GM20000 (cell line): Measurements from ENCODE around the gene CTAGE8.
"Not testable (repeated sequence)": the region's sequence is repeated elsewhere in the genome, so short reads cannot be mapped to it uniquely, and the experiment has no call there.

Experiments used
- DNase-seq: peaks from one replicate; pipeline ENCODE4 v3.0.0; 2012; ENCODE audit warnings: low spot score

CTAGE8 gene, protein sequence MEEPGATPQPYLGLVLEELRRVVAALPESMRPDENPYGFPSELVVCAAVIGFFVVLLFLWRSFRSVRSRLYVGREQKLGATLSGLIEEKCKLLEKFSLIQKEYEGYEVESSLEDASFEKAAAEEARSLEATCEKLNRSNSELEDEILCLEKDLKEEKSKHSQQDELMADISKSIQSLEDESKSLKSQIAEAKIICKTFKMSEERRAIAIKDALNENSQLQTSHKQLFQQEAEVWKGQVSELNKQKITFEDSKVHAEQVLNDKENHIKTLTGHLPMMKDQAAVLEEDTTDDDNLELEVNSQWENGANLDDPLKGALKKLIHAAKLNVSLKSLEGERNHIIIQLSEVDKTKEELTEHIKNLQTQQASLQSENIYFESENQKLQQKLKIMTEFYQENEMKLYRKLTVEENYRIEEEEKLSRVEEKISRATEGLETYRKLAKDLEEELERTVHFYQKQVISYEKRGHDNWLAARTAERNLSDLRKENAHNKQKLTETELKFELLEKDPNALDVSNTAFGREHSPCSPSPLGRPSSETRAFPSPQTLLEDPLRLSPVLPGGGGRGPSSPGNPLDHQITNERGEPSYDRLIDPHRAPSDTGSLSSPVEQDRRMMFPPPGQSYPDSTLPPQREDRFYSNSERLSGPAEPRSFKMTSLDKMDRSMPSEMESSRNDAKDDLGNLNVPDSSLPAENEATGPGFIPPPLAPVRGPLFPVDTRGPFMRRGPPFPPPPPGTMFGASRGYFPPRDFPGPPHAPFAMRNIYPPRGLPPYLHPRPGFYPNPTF

DNA sequence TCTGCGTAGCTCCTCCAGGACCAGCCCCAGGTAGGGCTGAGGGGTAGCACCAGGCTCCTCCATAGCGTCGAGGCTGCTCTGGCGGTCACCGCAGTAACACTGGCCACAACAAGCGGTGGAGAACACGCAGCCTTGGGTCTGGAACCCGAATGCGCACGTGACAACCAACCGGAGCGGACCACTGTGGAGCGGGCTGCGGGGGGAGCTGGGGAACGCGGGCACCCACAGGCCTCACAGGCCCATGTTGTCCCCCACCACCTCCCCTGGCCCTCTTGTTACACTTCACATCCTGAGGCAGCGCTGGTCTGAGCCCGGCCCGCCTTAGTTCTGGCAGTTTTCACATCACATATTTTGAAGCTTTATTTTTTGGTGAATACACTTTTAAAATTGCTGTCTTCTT, at the start of gene CTAGE8:
CTAGE8 (minus strand) TSS at position 101 of the 400 bp plus-strand sequence; CDS start at position 63, 38 bp downstream.
- DNase-seq, result not testable (repeated sequence)

GRCh38 chr7:144317537-144317936, 48.4 kb upstream of the CTAGE8 start:
- DNase-seq, result not testable (repeated sequence)

- not testable (repeated sequence) for DNase-seq
Observed at GRCh38 chr7:144311872-144312469, 42.9 kb upstream of the CTAGE8 start, which contains the start of gene OR2A1. OR2A1 (plus strand) TSS chr7:144312419; CDS start chr7:144318125, 5,706 bp downstream.

DNA sequence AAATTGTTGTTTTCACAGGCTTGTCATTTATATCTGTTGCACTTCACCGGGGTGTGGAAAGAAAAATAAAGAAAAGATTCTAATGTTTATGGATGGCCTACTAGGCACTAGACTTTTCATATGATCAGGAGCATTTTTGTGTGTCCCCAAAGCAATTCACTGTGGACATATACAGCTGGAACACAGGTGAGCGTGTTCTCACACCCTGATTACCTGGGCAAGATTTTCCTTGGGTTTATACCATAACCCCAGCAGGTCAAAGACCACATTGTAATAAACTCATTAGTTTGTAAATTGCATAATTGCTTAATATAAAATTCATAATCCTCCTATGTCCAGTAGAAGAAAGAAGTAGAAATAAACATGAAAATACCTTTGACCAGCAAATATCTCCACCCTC, 42.1 kb upstream of the CTAGE8 start:
- not testable (repeated sequence) for DNase-seq

- DNase-seq, result not testable (repeated sequence)
Observed at GRCh38 chr7:144309702-144310101, 40.6 kb upstream of the CTAGE8 start.

- not testable (repeated sequence) for DNase-seq
Observed at GRCh38 chr7:144305156-144305555, 36.1 kb upstream of the CTAGE8 start.

GRCh38 chr7:144303607-144304006, 34.5 kb upstream of the CTAGE8 start:
- not testable (repeated sequence) for DNase-seq

GRCh38 chr7:144302578-144303303, 33.7 kb upstream of the CTAGE8 start:
- not testable (repeated sequence) for DNase-seq

DNA sequence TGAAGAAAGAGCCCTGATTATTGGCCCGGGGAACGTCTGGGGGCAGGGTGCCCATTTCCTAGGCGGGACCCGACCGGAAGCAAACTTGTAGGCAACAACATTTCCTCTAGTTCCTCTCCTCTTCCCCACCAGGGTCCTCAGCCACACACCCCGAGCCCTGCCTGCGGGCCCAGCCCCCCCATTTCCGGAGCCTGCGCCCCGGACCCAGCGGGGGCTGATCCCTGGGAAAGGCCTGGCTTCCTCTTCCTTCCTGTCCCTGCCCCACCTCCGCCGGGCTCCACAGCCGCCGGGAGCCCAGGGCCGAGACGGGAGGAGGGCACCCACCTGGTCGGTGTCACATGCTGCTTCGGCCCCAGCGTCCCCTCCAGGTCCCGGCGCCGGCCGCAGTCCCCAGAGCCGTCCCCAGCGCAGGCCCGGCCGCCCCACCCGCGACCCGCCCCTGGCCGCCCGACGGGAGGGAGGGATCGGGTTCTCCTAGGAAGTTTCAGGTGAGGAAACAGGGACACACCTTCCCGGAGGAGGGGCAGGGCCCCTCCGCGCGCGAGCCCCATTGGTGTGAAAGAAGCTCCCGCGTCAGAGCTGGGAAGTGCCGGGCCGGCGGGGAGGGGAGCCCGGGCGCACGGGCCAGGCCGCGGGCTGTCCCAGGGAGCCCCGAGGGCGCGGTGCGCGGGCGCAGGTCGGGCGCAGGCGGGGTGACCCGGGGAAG, 24.9 kb upstream of the CTAGE8 start:
- DNase-seq, result not testable (repeated sequence)

DNA sequence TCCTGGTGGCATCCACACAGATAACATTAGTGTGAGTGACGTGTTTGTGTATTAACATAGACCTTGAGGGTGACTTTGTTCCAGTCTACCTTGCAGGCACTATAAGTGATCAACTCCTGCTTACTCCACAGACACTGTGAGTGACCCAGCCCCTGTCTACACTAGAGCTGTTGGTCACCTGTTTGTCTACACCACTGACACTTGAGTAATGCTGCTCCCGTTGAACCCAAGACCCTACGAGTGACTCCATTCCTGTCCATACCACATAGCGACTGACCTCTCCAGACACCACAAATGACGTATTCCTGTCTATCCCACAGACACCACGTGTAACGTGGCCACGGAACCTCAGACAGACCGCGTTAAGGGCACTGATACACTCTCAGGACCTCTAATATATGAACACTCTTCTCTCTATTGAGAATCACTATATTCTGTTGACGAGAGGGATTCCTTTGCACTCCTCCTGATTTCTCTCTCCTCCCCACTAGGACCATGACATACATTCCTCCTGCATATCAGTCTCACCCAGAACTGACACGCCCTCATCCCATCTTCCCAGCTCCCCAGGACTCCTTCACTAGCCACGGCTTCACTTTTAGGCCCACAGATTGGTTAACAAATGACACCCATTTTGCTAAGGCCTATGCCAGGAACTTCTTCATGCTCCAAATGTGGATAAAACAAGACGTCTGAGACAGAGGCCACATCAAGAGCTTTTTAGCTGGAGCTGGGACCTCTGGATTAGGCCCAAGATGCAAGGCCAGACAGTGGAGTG, 23.5 kb upstream of the CTAGE8 start:
- not testable (repeated sequence) for DNase-seq

- DNase-seq, result not testable (repeated sequence)
Observed at GRCh38 chr7:144291607-144292006, 22.5 kb upstream of the CTAGE8 start.

DNA sequence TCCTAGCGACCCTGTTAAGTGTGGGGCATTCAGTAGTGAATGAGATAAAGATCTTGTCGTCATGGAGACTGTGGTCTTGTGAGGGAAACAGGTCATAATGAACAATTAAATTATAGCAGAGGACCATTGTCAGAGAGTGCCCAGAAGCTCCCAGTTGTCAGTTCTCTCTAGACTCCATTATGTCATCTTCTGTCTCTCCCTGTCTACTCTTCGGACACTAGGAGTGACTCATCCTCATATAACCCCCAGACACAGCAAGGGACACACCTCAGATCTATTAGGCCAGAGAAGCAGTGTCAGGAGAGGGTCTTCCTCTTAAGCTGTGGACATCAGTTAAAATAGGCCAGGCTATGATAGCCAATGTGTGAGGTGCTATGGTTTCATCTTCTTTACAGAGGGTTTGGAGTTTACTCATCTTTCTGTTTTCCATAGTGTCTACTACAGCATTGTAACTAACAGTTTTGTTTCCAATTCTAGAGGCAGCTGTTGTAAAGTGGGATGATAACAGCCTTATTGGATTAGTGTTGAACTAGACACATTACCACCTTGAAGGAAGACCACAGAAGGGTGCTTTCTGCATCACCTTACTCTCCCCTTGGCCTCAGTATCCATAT, 18.2 kb upstream of the CTAGE8 start:
- DNase-seq, result not testable (repeated sequence)

DNA sequence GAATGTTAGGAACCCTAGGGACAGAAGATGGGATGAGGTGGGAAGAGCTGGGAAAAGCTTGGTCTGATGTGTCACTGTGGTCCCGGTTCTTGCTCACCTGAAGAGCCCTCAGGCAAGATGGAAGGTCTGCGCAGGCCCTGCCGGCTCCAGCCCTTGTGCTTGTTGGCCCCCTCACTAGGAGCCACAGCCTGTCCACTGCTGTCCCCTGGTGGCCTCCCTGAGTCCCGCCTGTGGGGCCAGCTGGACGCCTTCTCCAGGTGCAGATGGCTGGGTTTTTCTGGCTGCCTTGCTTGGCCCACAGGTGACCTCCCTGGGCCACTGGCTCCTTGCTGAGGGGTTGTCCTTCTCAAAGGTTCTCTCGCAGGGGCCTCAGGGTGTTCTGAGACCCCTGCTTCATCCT, 14.6 kb upstream of the CTAGE8 start:
- DNase-seq, result not testable (repeated sequence)

GRCh38 chr7:144282490-144282889, 13.4 kb upstream of the CTAGE8 start:
- not testable (repeated sequence) for DNase-seq

- DNase-seq, result not testable (repeated sequence)
Observed at GRCh38 chr7:144281981-144282380, 12.9 kb upstream of the CTAGE8 start.

DNA sequence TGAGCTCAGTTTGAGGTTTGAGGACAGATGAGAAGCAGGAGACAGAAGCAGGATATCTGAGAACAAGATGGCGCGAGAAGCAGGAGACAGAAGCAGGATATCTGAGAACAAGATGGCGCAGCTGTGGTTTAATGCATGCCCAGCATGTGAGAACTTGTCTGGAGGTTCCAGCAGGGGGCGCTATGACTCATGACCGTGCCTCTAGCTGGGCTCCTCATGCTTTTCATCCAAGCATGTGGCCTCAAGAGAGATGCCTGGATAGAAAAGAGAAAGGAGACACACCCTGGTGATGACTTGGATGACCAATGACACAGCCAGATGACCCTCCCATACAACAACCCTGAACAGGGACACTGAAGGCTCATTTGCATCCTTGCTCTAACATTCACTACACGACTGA, 10.9 kb upstream of the CTAGE8 start:
- not testable (repeated sequence) for DNase-seq

- DNase-seq, result not testable (repeated sequence)
Observed at GRCh38 chr7:144275281-144275680, 6.2 kb upstream of the CTAGE8 start.

DNA sequence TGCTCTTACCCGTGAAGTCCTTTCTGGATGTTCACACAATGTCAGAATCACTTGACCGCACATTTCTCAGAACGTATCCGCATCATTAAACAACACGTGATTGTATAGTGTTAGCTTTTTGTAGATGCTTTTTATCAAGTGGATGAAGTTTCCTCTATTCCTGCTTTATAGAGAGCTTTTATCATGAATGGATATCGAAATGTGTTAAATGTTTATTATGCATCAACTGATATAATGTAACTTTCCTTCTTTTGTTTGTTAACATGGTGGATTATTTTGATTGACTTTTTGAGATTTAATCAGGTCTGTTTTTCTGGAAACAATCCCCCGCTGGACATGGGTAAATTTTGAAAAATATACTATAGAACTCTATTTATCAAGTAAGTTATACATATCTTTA, 4.4 kb downstream of the CTAGE8 start, which contains the start of gene OR2A7:
OR2A7 (minus strand) TSS at position 101 of the 400 bp plus-strand sequence. CDS start 5,164 bp downstream, outside the sequence.
- DNase-seq, result not testable (repeated sequence)

DNA sequence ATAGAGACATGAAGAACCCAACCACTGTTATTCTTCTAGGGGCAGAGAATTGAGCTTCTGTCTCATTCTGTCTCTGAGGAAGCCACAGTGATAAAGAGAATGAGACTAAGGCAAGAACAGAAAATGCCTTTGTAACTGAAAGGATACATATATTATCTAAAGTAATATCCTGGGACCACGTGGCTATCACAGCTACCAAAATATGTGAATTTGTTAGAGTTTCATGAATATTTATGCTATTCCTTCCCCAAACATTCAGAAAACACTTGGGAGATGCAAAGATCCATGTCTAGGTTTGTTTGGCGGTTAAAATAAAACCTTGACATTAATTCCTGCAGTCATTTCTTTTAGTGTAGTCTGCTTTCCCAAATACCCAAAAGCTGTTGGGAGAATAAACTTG, 7.0 kb downstream of the CTAGE8 start:
- DNase-seq, result not testable (repeated sequence)
